Measurements from ENCODE around the gene SLC25A10. TPM values are rescaled to one million over a fixed set of nuclear protein-coding genes. Genes with fewer than 3 reads are reported as not detected.

The SLC25A10 gene
- total RNA-seq, 1 donor from 2014 or later, result 60.8 TPM

- Mint-ChIP-seq H3K4me3 (ENCODE audit: unreplicated experiment) (no peak overlapping the region), H3K9me3 (ENCODE audit: unreplicated experiment) (peaks cover 16% of the 10 kb centered on the region), H3K27me3 (ENCODE audit: unreplicated experiment) (peaks cover 5% of the 10 kb centered on the region), H3K27ac (ENCODE audit: unreplicated experiment) (no peak overlapping the region), H3K4me1 (ENCODE audit: low read depth, unreplicated experiment) (no peaks in the 10 kb centered on the region), H3K36me3 (ENCODE audit: unreplicated experiment) (no peaks in the 10 kb centered on the region)
- TF ChIP-seq, protein P1, sequence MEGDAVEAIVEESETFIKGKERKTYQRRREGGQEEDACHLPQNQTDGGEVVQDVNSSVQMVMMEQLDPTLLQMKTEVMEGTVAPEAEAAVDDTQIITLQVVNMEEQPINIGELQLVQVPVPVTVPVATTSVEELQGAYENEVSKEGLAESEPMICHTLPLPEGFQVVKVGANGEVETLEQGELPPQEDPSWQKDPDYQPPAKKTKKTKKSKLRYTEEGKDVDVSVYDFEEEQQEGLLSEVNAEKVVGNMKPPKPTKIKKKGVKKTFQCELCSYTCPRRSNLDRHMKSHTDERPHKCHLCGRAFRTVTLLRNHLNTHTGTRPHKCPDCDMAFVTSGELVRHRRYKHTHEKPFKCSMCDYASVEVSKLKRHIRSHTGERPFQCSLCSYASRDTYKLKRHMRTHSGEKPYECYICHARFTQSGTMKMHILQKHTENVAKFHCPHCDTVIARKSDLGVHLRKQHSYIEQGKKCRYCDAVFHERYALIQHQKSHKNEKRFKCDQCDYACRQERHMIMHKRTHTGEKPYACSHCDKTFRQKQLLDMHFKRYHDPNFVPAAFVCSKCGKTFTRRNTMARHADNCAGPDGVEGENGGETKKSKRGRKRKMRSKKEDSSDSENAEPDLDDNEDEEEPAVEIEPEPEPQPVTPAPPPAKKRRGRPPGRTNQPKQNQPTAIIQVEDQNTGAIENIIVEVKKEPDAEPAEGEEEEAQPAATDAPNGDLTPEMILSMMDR (IDR thresholded peaks at IDR 0.05; ENCODE audit: partially characterized antibody, unreplicated experiment), result no peak
- no peak for DNase-seq
Observed at GRCh38 chr17:81695211-81695610, 16.9 kb upstream of the SLC25A10 start.

DNA sequence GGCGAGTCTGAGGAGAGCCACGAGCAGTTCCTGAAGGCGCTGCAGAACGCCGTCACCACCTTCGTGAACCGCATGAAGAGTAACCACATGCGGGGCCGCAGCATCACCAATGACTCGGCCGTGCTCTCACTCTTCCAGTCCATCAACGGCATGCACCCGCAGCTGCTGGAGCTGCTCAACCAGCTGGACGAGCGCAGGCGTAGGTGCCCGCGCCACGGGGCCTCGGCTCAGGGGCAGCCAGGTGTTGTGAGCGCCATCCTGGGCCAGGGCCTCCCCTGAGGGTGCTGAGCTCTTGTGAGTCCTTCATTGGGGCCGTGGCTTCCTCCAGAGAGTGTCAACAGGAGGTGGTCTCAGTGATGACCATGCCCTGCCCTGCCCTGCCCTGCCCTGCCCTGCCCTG, 16.3 kb upstream of the SLC25A10 start:
- H3K4me1 Mint-ChIP-seq (ENCODE audit: low read depth, unreplicated experiment), result no peaks in the 10 kb centered on the region
- TF ChIP-seq, protein P1 (IDR thresholded peaks at IDR 0.05; ENCODE audit: partially characterized antibody, unreplicated experiment), result no peak
- H3K36me3 Mint-ChIP-seq (ENCODE audit: unreplicated experiment), result no peaks in the 10 kb centered on the region
- no peak overlapping the region for H3K27ac Mint-ChIP-seq (ENCODE audit: unreplicated experiment)
- peaks cover 5% of the 10 kb centered on the region for H3K27me3 Mint-ChIP-seq (ENCODE audit: unreplicated experiment)
- H3K9me3 Mint-ChIP-seq (ENCODE audit: unreplicated experiment), result peaks cover 13% of the 10 kb centered on the region
- no peak overlapping the region for H3K4me3 Mint-ChIP-seq (ENCODE audit: unreplicated experiment)
- DNase-seq, result no peak

- Mint-ChIP-seq H3K27me3 (ENCODE audit: unreplicated experiment) (peaks cover 5% of the 10 kb centered on the region), H3K27ac (ENCODE audit: unreplicated experiment) (no peak overlapping the region), H3K36me3 (ENCODE audit: unreplicated experiment) (no peaks in the 10 kb centered on the region), H3K4me1 (ENCODE audit: low read depth, unreplicated experiment) (no peaks in the 10 kb centered on the region), H3K9me3 (ENCODE audit: unreplicated experiment) (peaks cover 13% of the 10 kb centered on the region), H3K4me3 (ENCODE audit: unreplicated experiment) (no peak overlapping the region)
- TF ChIP-seq, protein P1 (IDR thresholded peaks at IDR 0.05; ENCODE audit: partially characterized antibody, unreplicated experiment), result no peak
- no peak for DNase-seq
Observed at GRCh38 chr17:81696218-81696941, 15.7 kb upstream of the SLC25A10 start.

DNA sequence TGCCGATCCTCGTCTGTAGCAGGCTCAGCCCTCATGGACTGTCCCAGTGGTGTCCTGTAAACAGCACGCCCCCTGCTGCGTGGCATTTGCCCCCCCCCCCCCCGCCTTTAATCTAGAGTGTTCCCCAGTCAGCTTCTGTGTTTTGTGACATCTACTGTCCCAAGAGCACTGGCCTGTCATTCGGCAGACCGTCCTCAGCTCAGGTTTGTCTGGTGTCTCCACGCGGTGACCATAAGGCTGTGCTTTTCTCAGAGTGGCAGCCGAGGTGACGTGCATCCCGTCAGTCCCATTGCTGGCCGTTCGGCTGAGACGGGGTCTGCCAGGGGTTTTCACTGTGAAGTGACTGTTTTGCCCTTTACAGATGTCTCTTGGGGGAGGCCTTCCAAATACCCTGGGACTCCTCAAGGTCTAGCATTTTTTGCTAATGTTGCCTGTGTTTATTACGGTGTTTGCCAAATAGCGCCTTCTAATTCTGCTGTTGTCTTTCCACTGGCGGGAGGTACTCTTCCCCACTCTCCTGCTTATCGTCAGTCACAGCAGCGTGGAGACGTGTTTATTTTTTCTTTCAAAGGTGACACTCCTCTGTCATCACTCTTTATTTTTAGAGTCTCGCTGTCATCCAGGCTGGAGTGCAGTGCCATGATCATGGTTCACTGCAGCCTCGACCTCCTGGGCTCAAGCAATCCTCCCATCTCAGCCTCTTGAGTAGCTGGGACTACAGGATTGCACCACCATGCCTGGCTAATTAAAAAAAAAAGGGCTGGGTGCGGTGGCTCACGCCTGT, 14.6 kb upstream of the SLC25A10 start:
- TF ChIP-seq, protein P1 (IDR thresholded peaks at IDR 0.05; ENCODE audit: partially characterized antibody, unreplicated experiment), result no peak
- Mint-ChIP-seq H3K4me3 (ENCODE audit: unreplicated experiment) (no peak overlapping the region), H3K36me3 (ENCODE audit: unreplicated experiment) (no peaks in the 10 kb centered on the region), H3K9me3 (ENCODE audit: unreplicated experiment) (peaks cover 9% of the 10 kb centered on the region), H3K27me3 (ENCODE audit: unreplicated experiment) (peaks cover 5% of the 10 kb centered on the region), H3K27ac (ENCODE audit: unreplicated experiment) (no peak overlapping the region), H3K4me1 (ENCODE audit: low read depth, unreplicated experiment) (peaks cover 2% of the 10 kb centered on the region)
- DNase-seq, result no peak

Measured in glutamatergic neuron (in vitro differentiated cells).